ENCODE data around the gene SH3YL1.

GRCh38 chr2:193141-193671 lies 70.6 kb downstream of the SH3YL1 start:
- TF ChIP-seq CEBPB (IDR thresholded peaks at IDR 0.05): no peak
- TF ChIP-seq RAD21 (conservative IDR thresholded peaks at IDR 0.05 in 1 of 2, IDR thresholded peaks at IDR 0.05 in 1 of 2): no peak
- no peak for TF ChIP-seq EP300 (IDR thresholded peaks at IDR 0.05)
- no peak for TF ChIP-seq ESRRA (IDR thresholded peaks at IDR 0.05; ENCODE audit: borderline replicate concordance, low read length)
- no peak for TF ChIP-seq MAX (IDR thresholded peaks at IDR 0.05)
- TF ChIP-seq POLR2A (IDR thresholded peaks at IDR 0.05; ENCODE audit: low read length): no peak
- no peak for TF ChIP-seq CTCF (IDR thresholded peaks at IDR 0.05)
- no peak for TF ChIP-seq PHF8 (IDR thresholded peaks at IDR 0.05; ENCODE audit: borderline replicate concordance, low read depth)
